ENCODE data around the gene HOXA4. TPM values are rescaled to one million over a fixed set of nuclear protein-coding genes. Genes with fewer than 3 reads are reported as not detected.
A peak's percentile ranks its signal among the peaks of the same experiment; 100 is the strongest.

The HOXA4 gene
- total RNA-seq, 1 donor from 2014 or later: not detected

DNA sequence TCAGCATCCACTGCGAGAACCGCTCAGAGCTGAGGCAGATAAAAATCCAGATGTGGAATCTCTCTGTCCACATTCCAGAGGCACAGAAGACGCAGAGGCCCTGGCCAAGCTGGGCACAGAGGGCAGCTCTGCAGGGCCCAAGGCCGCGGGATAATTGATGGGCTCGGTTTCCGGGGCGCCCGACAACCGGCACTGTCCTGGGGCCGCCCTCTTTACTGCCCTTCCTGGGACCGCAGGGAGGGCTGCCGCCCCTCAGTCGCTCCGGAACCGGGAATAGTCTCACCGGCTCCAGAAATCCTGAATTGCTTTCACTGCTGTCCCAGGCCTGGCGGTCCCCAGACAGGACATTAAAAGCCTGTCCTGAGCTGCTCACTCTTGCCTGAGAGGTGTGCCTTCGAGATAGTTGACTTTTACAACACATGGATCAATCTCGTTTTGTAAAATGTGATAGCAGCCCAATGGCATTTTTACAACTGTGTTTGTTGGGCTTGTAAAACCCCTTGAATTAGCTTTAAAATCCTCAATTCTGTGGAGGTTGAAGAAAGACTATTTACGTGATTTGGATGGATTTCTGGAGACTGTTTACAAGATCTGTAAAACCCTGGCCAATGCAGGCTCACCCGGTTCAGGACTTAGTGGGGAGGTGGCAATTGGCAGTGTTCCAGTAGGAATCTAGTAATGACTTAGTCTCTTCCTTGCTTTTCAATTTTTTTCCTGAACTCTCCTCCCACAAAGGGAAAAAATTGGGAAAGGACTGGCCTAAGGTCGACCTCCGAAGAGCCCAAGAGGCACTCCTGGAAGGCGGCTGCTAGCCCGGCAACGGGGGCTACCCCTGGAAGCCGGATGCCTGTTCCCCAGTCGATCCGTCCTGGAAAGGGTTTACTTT lies 18.4 kb upstream of the HOXA4 start:
- Mint-ChIP-seq H3K36me3 (ENCODE audit: unreplicated experiment) (peaks cover 17% of the 10 kb centered on the region), H3K4me3 (ENCODE audit: unreplicated experiment) (no peak overlapping the region), H3K27me3 (ENCODE audit: unreplicated experiment) (peaks cover 54% of the 10 kb centered on the region), H3K27ac (ENCODE audit: unreplicated experiment) (no peak overlapping the region), H3K9me3 (ENCODE audit: unreplicated experiment) (peaks cover 7% of the 10 kb centered on the region), H3K4me1 (ENCODE audit: low read depth, unreplicated experiment) (no peaks in the 10 kb centered on the region)
- DNase-seq: no peak
- TF ChIP-seq, protein P1, sequence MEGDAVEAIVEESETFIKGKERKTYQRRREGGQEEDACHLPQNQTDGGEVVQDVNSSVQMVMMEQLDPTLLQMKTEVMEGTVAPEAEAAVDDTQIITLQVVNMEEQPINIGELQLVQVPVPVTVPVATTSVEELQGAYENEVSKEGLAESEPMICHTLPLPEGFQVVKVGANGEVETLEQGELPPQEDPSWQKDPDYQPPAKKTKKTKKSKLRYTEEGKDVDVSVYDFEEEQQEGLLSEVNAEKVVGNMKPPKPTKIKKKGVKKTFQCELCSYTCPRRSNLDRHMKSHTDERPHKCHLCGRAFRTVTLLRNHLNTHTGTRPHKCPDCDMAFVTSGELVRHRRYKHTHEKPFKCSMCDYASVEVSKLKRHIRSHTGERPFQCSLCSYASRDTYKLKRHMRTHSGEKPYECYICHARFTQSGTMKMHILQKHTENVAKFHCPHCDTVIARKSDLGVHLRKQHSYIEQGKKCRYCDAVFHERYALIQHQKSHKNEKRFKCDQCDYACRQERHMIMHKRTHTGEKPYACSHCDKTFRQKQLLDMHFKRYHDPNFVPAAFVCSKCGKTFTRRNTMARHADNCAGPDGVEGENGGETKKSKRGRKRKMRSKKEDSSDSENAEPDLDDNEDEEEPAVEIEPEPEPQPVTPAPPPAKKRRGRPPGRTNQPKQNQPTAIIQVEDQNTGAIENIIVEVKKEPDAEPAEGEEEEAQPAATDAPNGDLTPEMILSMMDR (IDR thresholded peaks at IDR 0.05; ENCODE audit: partially characterized antibody, unreplicated experiment): no peak

DNA sequence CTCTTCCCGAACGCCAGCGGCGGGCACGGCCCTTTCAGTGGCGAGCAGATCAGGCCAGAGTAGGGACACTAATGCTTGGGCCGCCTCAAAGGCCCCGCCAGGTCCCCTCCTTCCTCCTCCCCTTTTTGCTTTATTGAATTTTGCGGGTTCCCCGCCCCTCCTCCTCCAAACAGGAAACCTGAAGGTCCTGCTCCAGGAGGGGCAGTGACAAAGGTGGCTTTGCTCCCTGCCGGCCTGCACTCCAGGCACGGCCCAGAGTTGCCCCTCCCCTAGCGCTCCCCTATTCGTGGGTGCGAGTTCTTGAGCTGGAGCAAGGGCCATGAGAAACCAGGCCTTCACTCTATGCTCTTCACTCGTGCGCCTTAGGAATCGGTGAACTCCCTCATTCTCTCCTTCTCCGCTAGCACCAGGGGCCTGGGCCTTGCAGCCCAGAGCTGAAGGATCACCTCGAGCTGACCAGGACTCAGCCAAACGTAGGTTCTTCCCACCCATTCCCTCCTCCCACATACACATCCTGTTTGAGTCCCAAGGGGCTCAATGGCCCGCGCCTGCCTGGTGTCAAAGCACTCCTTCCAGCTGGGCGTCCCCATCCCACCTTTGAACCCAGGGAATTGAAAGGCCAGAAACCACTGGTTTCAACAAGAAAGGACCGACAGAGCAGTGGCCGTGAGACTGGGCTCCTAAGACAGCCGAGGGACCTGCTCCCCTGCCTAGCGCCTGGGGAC lies 17.6 kb upstream of the HOXA4 start:
- Mint-ChIP-seq H3K9me3 (ENCODE audit: unreplicated experiment) (peaks cover 4% of the 10 kb centered on the region), H3K36me3 (ENCODE audit: unreplicated experiment) (peaks cover 13% of the 10 kb centered on the region), H3K27ac (ENCODE audit: unreplicated experiment) (no peak overlapping the region), H3K4me1 (ENCODE audit: low read depth, unreplicated experiment) (no peaks in the 10 kb centered on the region), H3K27me3 (ENCODE audit: unreplicated experiment) (peaks cover 48% of the 10 kb centered on the region), H3K4me3 (ENCODE audit: unreplicated experiment) (peak overlapping the region; percentile 46)
- TF ChIP-seq, protein P1 (IDR thresholded peaks at IDR 0.05; ENCODE audit: partially characterized antibody, unreplicated experiment): no peak
- DNase-seq: no peak

DNA sequence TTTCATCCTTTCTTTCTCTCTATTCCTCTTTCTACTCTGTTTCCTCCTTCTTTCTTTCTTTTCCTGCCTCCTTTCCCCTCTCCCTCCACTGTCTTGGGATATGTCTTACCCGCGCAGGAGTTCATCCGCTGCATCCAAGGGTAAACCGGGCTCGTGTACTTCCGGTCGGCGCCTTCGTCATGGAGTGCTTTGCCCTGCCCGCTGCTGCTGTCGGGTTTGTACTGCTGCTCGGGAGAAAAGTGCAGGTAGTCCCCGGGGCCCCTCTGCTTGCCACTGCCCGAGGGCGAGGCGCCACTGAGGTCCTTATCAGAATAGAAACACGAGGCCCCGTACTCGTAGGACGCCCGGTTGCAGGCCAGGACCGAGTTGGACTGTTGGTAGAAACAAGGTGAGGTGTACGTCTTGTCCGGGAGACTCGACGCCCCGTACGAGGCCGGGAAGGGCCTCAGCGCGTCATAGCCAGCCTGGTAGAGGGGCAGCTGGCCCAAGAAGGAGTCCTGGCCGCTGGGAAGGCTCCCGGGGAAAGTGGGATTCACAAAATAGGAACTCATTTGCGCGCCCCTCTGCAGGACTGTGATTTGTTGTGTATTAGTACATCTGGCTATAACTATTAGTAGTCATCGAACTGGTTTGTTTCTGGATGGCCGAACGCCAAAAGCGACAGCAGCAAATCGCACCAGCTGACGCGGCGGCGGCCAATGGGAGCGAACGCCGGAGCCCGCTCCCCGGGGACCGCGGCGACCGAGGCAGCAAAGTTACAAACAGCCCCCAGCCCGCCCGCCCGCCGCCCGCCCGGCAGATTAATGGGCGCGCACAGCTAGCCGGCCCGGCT lies 16.9 kb upstream of the HOXA4 start, which contains the start of gene HOXA6:
Gene HOXA6, minus strand, starts transcription at position 576 of the 832 bp plus-strand sequence. Its CDS starts 25 bp downstream, at position 551.
- DNase-seq: no peak
- H3K4me3 Mint-ChIP-seq (ENCODE audit: unreplicated experiment): peak within 1 kb of the TSS; percentile 46

DNA sequence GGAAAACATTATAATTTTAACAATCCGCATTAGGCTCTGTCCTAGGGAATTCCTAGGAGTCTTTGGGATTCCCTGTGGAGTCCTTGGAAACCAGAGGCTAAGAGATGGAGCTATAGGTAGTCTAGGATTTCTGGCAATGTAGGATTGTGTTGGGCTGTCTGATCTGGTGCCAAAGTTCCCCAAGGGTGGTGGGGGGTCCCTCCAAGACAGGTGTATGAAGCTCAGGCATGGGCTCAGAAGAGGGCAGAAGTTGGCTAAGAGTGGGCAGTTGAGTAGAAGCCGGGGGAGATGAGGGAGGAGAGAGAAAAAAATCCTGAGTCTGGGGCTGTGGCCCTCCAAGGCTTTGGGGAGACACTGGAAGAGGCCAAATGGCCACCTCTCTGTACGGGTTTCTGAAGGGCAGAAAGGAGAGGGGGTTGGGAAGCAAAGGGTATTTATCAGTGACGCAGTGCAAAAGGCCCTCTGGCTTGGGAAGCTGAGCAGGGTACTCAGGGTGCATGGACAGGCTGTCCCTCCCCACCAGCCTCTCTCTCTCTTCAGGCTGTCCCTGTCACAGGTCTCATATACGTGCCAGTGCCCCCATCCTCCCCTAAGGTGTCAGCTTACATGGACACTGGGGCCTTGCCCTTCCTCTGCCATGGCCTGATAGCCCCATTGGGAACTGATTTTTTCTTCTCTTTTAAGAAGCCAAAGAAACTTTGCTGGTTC lies 16.1 kb upstream of the HOXA4 start:
- H3K27me3 Mint-ChIP-seq (ENCODE audit: unreplicated experiment): peaks cover 48% of the 10 kb centered on the region
- H3K36me3 Mint-ChIP-seq (ENCODE audit: unreplicated experiment): peaks cover 13% of the 10 kb centered on the region
- TF ChIP-seq, protein P1 (IDR thresholded peaks at IDR 0.05; ENCODE audit: partially characterized antibody, unreplicated experiment): no peak
- H3K4me3 Mint-ChIP-seq (ENCODE audit: unreplicated experiment): no peak overlapping the region
- no peaks in the 10 kb centered on the region for H3K4me1 Mint-ChIP-seq (ENCODE audit: low read depth, unreplicated experiment)
- no peak for DNase-seq
- H3K9me3 Mint-ChIP-seq (ENCODE audit: unreplicated experiment): peaks cover 4% of the 10 kb centered on the region
- H3K27ac Mint-ChIP-seq (ENCODE audit: unreplicated experiment): no peak overlapping the region

More for the DNA sequence above, 16.9 kb upstream of the HOXA4 start, which contains the start of gene HOXA6:
- H3K36me3 Mint-ChIP-seq (ENCODE audit: unreplicated experiment): peaks cover 13% of the 10 kb centered on the region
- TF ChIP-seq, protein P1 (IDR thresholded peaks at IDR 0.05; ENCODE audit: partially characterized antibody, unreplicated experiment): no peak
- H3K9me3 Mint-ChIP-seq (ENCODE audit: unreplicated experiment): peaks cover 4% of the 10 kb centered on the region
- no peaks in the 10 kb centered on the region for H3K4me1 Mint-ChIP-seq (ENCODE audit: low read depth, unreplicated experiment)
- H3K27ac Mint-ChIP-seq (ENCODE audit: unreplicated experiment): no peak within 1 kb of the TSS
- peaks cover 48% of the 10 kb centered on the region for H3K27me3 Mint-ChIP-seq (ENCODE audit: unreplicated experiment)
